Glomerular visceral epithelial cell (primary cell): ENCODE measurements around the gene CYLD.

ENCODE experiments used
- DNase-seq: peaks from one replicate; pipeline ENCODE4 v3.0.0-alpha.2; 2016; ENCODE audit errors: extremely low spot score

The CYLD gene

GRCh38 chr16:50818380-50818779 lies 76.5 kb downstream of the CYLD start:
- DNase-seq: no peak

GRCh38 chr16:50819706-50820105 lies 77.8 kb downstream of the CYLD start:
- no peak for DNase-seq

DNA sequence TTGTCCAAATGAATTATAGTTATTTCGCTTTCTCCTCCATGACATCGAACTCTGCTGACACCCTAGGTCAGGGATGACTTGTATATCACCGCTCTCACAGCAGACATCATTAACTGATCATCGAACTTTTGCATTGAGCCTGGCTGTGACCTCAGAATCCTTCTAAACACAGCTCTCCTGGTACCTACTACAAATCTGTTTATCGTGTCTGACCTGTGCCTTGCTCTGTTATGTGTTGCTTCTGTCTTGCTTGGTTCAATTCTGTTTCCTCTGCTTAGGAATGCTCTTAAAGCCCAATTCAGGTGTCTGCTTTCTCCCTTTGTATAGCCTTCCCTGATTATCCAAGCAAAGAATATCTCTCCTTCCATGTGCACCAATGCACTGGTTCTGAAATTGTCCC lies 78.3 kb downstream of the CYLD start:
- DNase-seq: no peak

DNA sequence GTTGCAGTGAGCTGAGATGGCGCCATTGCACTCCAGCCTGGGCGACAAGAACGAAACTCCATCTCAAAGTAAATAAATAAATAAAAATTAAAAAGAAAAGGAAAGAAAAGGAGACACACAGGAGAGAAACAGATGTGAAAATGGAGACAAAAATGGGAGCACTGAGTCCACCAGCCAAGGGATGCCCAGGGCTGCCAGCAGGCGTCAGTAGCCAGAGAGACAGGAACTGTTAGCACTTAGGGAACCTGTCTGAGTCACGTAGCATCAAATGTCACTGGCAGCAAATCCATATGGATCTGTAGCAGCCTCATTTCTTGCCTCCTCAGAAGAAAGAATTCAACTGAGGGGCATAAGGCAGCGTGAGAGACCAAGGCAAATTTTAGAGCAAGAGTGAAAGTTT lies 79.7 kb downstream of the CYLD start:
- no peak for DNase-seq

DNA sequence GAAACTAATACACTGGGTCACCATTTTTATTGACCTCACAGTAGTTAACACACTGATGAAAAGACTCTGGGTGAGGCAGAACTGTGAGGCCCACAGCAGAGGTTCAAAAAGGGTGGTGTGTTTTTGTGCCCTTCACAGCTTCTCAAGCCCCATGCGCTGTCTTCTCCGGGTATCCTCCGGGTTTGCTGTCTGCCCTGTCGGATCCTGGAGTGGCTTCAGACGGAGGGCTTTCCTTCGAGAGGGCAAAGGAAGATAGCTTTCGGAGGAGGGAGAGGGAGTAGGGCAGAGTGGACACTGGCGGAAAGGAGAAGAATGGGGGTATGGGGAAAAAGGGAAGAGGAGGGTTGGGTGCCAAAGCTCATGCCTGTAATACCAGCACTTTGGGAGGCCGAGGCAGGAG lies 80.8 kb downstream of the CYLD start:
- no peak for DNase-seq

DNA sequence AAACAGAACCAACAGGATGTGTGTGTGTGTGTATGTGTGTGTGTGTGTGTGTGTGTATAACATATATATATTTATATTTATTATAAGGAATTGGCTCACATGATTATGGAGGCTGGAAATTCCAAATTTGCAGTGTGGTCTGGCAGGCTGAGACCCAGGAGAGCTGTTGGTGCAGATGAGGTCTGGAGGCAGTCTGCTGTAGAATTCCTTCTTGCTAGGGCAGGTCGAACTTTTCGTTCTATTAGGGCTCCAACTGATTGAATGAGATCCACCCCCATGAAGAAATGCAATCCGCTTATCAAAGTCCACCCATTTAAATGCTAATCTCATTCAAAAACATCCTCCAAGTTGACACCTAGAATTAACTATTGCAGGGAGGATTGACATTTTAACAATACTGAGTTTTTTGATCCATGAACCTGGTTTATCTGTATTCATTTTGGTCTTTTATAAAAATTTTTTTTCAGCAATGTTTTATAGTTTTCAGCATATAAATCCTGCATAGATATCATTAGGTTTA lies 85.0 kb downstream of the CYLD start:
- no peak for DNase-seq

DNA sequence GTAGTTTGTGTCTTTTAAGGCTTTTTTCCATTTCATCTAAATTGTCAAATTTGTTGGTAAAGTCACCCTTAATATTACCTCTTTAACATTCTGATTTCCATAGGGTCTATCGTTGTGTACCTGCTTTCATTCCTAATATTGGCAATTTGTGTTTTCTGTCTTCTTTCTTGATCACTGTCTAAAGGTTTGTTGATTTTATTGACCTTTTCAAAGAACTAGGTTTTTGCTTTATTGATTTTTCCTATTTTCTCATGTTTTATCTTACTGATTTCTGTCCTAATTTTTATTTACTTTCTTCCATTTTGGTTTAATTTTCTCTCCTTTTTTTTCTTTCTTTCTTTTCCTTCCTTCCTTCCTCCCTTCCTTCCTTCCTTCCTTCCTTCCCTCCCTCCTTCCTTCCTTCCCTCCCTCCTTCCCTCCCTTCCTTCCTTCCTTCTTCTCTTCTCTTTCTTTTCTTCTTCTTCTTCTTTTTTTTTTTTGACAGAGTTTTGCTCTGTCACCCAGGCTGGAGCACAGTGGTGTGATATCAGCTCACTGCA lies 86.3 kb downstream of the CYLD start:
- DNase-seq: no peak

DNA sequence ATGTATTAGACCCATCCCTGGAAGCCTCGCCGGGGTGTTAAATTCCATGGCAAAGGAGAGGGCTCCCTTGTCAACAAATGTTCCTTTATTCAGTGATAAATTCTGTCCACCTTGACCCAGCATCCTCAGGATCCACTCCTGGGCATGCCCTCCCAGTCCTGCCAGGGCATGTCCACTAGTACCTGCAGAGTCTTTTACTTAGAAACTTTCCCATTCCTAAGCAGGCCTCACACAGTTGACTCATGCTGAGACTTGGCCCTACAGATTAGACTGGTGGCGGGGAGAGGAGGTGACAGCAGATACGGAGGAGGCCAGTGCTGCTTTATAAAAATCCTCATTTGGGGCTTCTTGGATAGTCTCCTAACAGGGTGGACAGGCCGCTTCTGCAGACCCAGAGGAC lies 88.8 kb downstream of the CYLD start:
- no peak for DNase-seq

DNA sequence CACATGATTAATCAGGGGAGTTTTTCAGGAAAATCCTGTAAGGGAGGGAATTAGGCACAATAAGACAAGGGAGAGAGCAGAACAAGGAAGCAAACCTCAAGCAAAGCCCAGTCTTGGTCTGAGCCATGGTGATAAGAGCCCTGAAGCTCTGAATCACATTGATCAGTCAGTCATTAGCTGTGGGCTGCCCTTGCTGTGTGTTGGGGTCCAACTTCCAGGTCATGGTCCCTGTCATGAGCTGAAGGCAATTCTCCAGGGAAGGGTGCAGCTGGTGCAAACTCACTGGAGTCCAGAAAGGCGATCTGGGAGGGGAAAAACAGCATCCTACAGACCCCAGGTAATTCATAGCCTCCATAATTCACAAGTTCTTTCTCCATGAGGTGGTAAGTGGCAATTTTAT lies 89.9 kb downstream of the CYLD start:
- DNase-seq: no peak

DNA sequence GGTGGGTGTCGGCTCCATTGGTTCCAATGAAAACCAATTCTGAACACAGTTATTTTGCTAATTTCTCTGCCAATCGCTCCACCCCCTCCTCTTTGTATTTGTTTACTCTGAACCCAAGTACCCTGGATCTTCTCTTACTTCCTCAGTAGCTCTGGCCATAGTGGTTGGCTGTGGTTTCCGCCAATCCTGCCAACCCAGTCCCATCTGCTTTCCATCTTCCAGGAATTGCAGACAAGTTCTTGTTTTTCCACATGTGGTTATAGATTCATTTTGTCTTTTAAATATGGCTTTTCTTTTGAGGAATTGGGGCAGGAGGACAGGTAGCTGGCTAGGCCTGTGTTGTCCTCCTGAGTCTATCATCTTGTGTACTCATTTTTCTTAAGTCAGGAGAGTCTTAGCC lies 92.0 kb downstream of the CYLD start:
- no peak for DNase-seq

DNA sequence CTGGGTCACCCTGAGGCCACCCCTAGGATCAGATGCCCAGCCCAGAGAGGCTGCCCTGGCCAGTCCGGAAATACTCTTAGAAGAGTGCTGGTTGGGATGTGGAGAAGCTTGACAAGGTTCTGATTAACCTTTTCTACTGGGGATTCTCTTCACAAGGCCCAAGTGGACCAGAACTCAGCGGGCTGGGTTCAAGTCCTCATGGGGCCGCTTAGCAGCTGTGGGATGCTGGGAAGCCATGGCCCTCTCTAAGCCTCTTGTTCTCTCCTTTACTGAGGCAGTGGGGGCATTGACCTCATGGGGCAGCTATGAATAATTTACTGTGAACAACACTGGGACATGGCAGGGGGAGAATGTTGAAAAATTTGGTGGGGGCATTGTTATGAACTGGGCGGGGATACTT lies 92.8 kb downstream of the CYLD start:
- no peak for DNase-seq

GRCh38 chr16:50835358-50836060 lies 93.6 kb downstream of the CYLD start:
- DNase-seq: no peak

GRCh38 chr16:50836121-50836621 lies 94.3 kb downstream of the CYLD start:
- DNase-seq: no peak

DNA sequence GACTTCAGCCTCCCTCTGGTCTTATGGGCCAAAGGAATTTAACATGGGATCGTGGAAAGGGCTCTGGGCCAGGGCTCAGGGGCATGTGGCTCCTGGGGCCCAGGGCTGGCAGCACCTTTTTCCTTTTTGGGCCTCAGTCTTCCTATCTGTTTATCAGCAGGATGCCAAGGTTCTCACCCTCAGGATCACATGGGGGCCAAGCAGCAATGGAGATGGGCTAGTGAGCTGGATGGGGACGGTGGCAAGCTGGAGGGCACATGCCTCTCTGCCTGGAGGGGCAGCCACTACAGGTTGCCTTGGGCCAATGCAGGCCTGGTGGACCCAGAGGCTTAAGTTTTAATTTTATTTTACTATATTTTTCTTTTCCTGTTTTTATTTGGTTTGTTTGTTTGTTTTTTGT lies 95.4 kb downstream of the CYLD start:
- DNase-seq: no peak

GRCh38 chr16:50838165-50838564 lies 96.3 kb downstream of the CYLD start:
- DNase-seq: no peak

GRCh38 chr16:50838885-50839284 lies 97.0 kb downstream of the CYLD start:
- DNase-seq: no peak

DNA sequence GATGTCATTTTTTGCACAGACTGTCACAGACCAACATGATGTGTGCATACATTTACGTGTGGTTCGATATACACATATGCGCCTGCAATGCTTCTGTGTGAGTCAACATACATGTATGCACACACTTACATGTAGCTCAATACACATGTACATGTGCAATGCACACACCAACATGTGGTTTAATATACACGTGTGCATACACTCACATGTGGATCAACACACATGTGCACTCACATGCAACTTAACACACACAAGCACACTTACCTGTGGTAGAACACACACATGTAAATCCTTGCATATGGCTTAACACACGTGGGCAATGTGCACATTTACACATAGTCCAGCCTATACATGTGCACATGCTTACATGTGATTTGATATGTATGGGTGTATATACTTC lies 97.5 kb downstream of the CYLD start:
- DNase-seq: no peak

DNA sequence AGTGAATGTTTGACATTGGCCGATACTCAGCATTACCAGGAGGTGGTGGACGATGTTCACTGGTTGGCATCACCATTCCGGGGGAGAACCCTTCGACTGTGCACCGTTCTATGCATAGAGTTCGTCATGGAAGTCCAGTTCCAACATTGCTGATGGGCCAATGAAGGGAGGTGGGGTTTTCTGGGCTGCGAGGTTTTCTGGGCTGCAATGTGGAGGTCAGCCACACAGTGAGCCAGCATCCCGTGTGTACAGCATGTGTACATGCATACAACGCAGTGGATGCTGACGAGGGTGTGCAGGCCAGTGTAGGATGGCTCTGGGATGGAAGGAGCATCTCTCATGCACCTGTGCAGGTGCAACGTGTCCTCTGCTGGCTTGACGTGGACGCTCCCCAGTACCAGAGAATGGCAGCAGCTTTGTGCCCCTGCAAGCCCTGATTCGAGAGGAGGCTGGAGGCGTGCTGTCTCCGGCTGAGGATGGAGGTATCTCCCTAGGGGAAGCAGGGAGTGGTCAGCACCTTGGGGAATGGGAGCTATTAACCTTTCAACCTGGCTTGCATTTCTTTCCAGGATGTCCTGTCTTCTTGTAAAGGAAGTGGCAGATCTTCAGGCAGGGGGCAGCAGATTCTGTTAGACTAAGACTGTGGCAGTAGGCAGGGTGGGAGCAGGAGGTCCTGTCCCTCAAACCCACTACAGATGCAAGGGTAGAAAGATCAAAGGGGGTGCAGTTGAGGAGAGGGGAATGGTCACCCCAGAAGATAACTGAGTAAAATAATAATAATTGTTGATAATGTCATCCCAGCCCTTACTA lies 98.2 kb downstream of the CYLD start:
- DNase-seq: no peak

GRCh38 chr16:50841081-50841886 lies 99.4 kb downstream of the CYLD start:
- no peak for DNase-seq

DNA sequence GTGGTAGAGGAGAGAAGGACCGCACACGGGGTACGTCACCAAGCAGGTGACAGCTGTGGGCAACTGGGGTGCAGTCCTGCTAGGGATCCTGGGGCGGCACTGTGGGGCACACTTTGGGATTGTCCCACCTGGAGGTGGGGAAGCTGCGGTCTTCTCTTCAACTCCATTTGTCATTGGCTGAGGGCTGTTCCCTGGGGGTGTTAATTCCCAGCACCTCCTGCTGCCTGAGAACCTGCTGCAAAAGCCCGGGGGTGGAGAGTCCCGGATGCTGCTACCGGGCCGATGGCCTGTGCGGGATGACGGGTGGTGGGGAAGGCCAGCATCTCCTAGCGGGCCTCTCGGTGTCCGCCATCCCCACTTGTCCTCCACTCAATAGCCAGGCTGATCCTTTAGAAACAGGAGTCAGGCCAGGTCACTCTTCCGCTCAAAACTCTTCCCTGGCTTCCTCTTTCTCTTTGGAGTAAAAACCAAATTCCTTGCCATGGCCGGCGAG lies 100.2 kb downstream of the CYLD start:
- DNase-seq: no peak

- no peak for DNase-seq
These were observed 100.7 kb downstream of the CYLD start for GRCh38 chr16:50842589-50842988.

DNA sequence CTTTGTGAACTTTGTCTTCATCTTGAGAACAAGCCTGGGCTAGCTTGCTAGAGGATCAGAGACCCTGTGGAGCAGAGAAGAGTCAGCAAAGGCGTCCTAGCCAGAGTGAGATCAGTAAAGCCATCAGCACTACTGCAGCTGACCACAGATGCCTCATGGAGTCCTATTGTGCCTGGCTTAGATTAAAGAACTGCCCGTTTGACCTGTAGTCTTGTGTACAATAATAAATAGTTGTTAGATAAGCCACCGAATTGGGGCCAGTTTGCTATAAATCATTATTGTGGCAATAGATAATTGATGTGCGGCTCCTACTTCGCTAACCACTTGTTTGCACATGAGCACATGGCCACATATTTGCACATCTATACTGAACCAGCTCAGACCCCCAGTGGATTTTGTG lies 103.0 kb downstream of the CYLD start:
- DNase-seq: no peak
